ENCODE results near the gene UBE2E1.
A peak's percentile ranks its signal among the peaks of the same experiment; 100 is the strongest.

The UBE2E1 gene

GRCh38 chr3:23817508-23818223, 11.9 kb downstream of the UBE2E1 start:
- FAIRE-seq = no peak

GRCh38 chr3:23819599-23820360, 14.0 kb downstream of the UBE2E1 start:
- FAIRE-seq (no peak), DNase-seq (ENCODE audit: extremely low spot score, insufficient read length, low read depth) (no peak)

More at GRCh38 chr3:23817508-23818223, 11.9 kb downstream of the UBE2E1 start:
- no peak for DNase-seq (ENCODE audit: extremely low spot score, insufficient read length, low read depth)

DNA sequence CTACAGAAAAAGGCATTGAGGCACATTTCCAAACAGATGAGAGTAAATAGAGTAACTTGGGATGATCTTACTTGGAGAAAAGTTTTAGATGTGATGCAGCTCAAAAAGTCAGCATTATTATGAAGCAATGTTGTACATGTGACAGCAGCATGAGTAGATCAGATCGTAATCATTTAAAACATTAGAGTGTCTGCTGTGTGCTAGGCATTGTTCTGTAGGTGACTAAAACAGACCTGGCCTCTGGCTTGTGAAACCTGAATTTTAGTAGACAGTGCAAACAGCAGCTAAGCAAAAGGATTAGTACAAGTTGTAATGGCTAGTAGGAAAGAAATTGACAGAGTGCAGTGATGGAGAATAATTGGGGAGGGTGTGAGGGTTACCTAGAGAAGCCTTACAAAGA, 15.1 kb downstream of the UBE2E1 start:
- FAIRE-seq = peak; percentile 53

GRCh38 chr3:23821858-23822257, 16.1 kb downstream of the UBE2E1 start:
- DNase-seq (ENCODE audit: extremely low spot score, insufficient read length, low read depth) (no peak), FAIRE-seq (peak; percentile 21)

More for the DNA sequence above, 15.1 kb downstream of the UBE2E1 start:
- no peak for DNase-seq (ENCODE audit: extremely low spot score, insufficient read length, low read depth)

DNA sequence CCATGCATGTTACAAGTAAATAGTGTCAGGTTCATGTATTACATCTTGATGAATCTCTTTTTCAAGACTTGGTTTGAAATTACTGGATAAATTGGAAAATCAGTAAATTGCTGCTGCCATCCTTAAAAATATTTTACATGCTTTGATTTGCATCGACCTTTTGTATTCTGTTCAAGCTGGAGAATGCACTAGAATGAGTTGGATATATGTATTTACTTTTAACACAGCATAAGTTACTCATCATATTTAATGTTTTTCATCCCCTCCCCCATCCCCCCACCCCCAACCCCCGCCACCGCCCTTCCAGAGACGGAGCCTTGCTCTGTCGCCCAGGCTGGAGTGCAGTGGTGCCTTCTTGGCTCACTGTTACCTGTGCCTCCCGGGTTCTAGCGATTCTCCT, 16.8 kb downstream of the UBE2E1 start:
- FAIRE-seq = no peak
- no peak for DNase-seq (ENCODE audit: extremely low spot score, insufficient read length, low read depth)

DNA sequence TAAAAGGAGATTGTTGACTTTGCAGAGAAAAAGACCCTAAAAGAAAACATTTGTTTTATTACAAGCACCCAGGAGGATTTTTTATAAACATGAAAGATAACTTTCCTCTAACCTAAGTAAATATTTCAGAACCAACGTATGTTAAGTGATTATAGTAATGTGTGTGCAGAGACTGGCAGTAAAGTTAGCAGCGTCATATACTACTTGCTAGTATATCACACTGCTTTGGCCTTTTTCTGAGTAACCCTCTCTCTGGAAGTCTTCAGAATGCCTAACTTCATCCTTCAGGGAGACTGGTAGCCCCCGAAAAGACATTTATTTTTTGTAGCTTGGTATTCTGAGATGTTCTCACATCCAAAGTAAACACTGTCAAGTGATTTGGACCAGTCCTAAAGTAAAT, 17.9 kb downstream of the UBE2E1 start:
- FAIRE-seq = no peak
- no peak for DNase-seq (ENCODE audit: extremely low spot score, insufficient read length, low read depth)

DNA sequence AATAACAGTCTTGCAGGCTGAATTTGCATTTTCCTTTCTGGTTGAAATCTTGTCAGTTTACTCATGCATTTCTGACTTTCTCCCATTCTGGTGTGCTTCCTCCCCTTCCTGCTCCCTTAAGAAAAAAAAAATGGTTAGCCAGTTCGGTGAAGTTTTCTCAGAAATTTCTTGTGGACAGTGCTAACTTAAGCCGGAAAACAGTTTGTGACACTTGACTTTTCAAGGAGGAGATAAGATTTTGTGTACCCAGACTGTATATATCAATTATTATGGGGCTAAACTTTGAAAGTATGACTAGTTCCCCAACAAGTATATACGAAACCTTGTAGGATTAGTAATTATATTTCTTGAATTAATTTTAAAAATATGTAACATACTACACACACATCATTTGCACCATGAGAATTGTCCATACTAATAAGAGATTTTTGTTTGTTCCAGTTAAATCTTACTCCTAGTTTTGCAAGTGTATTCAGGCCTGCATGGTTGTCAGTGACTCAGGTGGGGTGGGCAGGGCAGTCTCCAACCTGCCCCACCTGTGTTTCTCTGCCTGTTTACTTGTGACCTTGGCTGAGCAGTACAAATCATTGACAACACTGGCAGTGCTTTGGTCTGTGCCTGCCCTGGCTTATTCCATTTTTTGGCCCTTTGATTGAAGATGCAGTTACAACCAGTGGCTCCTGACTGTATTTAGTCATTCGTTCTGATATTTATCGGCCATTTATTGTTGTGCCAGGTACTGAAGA, 19.1 kb downstream of the UBE2E1 start:
- FAIRE-seq = peak; percentile 62
- DNase-seq (ENCODE audit: extremely low spot score, insufficient read length, low read depth) = no peak

DNA sequence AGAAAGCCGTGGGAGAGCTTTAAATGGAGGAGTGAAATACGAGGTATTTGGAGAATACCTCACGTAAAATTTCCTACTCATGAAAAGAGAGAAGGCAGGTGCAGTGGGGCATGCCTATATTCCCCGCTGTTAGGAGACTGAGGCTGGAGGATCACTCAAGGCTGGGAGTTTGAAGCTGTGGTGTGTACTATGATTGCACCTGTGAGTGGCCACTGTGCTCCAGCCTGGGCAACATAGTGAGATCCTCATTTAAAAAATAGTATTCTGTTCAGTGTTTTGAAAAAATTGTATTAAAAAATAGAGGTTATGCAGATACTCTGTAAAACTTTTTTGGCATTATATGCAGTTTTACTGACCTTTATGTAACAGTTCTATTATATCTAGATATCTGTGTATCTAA, 20.0 kb downstream of the UBE2E1 start:
- no peak for DNase-seq (ENCODE audit: extremely low spot score, insufficient read length, low read depth)
- FAIRE-seq = no peak

- no peak for DNase-seq (ENCODE audit: extremely low spot score, insufficient read length, low read depth)
- FAIRE-seq = no peak
Measured at GRCh38 chr3:23826382-23827064, 20.8 kb downstream of the UBE2E1 start.

DNA sequence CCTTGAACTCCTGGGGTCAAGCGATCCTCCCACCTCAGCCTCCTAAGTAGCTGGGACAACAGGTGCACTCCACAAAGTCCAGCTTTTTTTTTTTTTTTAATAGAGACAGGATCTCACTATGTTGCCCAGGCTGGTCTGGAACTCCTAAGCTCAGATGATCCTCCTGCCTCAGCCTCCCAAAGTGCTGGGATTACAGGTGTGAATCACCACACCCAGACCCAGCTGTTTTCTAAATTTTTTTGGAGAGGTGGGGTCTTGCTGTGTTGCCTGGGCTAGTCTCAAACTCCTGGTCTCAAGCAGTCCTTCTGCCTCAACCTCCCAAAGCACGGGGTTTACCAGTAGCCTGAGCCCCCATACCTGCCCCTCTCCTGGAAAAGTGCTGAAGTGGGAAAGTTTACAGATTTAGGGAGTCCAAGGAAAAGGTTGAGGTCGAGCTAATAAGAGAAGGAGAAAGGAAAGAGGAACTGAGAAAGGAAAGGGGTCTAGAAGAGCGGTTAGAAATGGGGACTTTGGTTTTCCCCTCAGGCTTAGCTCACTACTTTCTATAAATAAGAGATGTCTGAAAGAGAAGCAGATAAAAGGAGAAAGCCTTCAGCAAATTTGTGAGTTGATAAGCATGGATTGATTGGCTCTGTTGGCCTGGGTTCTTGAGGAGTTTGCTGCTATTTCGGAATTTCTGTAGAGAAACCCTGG, 23.6 kb downstream of the UBE2E1 start:
- FAIRE-seq (peak; percentile 93), DNase-seq (ENCODE audit: extremely low spot score, insufficient read length, low read depth) (no peak)

- DNase-seq (ENCODE audit: extremely low spot score, insufficient read length, low read depth) = peak; percentile 60
- FAIRE-seq = peak; percentile 96
Measured at GRCh38 chr3:23830869-23831484, 25.2 kb downstream of the UBE2E1 start.

- FAIRE-seq = peak; percentile 63
- no peak for DNase-seq (ENCODE audit: extremely low spot score, insufficient read length, low read depth)
Measured at GRCh38 chr3:23831517-23832394, 26.0 kb downstream of the UBE2E1 start.

GRCh38 chr3:23832523-23832922, 26.8 kb downstream of the UBE2E1 start:
- DNase-seq (ENCODE audit: extremely low spot score, insufficient read length, low read depth) (no peak), FAIRE-seq (no peak)

DNA sequence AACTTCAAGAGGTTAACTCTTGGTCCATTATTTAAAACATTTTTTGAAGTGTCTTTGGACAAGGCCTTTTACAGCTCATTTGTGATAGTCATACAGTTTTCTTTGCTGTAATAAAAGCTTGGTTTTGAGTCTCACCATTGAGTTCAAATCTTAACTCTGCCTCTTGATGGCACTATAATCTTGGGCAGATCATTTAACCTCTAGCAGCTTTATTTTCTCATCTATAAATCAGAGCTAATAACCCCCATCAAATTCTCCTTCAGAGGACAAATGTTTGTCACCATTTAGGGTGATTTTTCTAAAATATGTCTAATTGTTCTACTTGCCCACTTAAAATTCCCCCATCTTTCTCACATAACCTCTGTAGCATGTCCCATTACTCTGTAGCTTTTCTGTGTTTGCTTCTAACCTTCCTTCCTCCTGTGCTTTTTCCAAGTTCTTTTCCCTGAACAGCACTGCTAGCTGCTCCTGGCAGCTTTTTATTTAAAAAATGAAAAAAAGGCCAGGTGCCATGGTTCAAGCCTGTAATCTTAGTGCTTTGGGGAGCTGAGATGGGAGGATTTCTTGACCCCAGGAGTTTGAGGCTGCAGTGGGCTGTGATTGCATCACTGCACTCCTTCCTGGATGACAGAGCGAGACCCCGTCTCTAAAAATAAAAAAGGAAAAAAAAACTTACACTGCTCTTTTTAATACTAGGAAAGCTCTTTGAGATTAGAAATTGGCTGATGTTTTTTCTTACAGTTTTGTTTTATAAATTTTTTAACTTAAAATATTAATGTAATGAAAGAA, 28.5 kb downstream of the UBE2E1 start:
- no peak for DNase-seq (ENCODE audit: extremely low spot score, insufficient read length, low read depth)
- FAIRE-seq = no peak

DNA sequence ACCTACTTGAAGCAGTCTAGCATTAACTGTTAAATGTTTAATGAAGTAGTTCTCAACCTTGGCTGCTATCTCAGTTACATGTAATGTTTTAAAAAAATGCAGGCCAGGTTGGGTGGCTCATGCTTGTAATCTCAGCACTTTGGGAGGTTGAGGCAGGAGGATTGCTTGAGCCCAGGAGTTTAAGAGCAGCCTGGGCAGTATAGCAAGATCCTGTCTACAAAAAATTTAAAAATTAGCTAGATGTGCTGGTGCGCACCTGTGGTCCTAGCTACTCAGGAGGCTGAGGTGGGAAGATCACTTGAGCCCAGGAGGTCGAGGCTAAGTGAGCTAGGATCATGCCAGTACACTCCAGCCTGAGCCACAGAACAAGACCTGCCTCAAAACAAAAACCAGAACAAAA, 29.3 kb downstream of the UBE2E1 start:
- DNase-seq (ENCODE audit: extremely low spot score, insufficient read length, low read depth) (no peak), FAIRE-seq (peak; percentile 47)

GRCh38 chr3:23835802-23836201, 30.0 kb downstream of the UBE2E1 start:
- no peak for FAIRE-seq

GRCh38 chr3:23836536-23837230, 30.9 kb downstream of the UBE2E1 start:
- FAIRE-seq (peak; percentile 74), DNase-seq (ENCODE audit: extremely low spot score, insufficient read length, low read depth) (no peak)

More at GRCh38 chr3:23835802-23836201, 30.0 kb downstream of the UBE2E1 start:
- DNase-seq (ENCODE audit: extremely low spot score, insufficient read length, low read depth) = no peak
